ENCODE results near the gene C17orf58.

- no peak for TF ChIP-seq POLR2A (IDR thresholded peaks at IDR 0.05)
- peak; percentile 21 to 63 (median 37) for TF ChIP-seq CTCF (IDR thresholded peaks at IDR 0.05)
- TF ChIP-seq POLR2AphosphoS5 (IDR thresholded peaks at IDR 0.05; ENCODE audit: insufficient read depth in 1 of 2, low read depth in 1 of 2) = no peak
Measured at GRCh38 chr17:68011199-68011665, 15.0 kb upstream of the C17orf58 start.

Data from vagina (tissue), 2 donors.